Lower lobe of right lung (tissue), 2 donors: ENCODE measurements around the gene INPP5D. TPM values are rescaled to one million over a fixed set of nuclear protein-coding genes. Genes with fewer than 3 reads are reported as not detected.

Experiments used
- ATAC-seq, 2 donors: fragments of 200-7000 bp; cut with Tn5 transposase; one replicate each; pipeline ENCODE4 v1.9.1; 2020 to 2022; ENCODE audit warnings: mild to moderate bottlenecking in 2 of 2, moderate library complexity in 2 of 2
- DNase-seq: peaks from one replicate; pipeline ENCODE4 v3.0.0-alpha.2; 2020
- H3K27ac ChIP-seq: fragments of 200-600 bp; one replicate; pipeline ENCODE4 v1.8.0; 2022
- H3K27me3 ChIP-seq: fragments of 200-600 bp; one replicate; pipeline ENCODE4 v1.8.0; 2022; ENCODE audit warnings: low read depth
- H3K36me3 ChIP-seq: fragments of 200-600 bp; one replicate; pipeline ENCODE4 v1.8.0; 2022; ENCODE audit warnings: mild to moderate bottlenecking
- H3K4me1 ChIP-seq: fragments of 200-600 bp; one replicate; pipeline ENCODE4 v1.8.0; 2022
- H3K4me3 ChIP-seq: fragments of 200-600 bp; one replicate; pipeline ENCODE4 v1.8.0; 2022; ENCODE audit warnings: mild to moderate bottlenecking
- H3K9me3 ChIP-seq: fragments of 200-600 bp; one replicate; pipeline ENCODE4 v1.8.0; 2022
- intact Hi-C: fragments of 100-400 bp; cut with DNase I; formaldehyde crosslinking; loops from one replicate; pipeline ENCODE4 v1.11.0; 2022
- total RNA-seq: library from RNA; stranded (reverse); fragmentation: NEBNext Ultra II Directional; extraction: Animal tissue kit (Norgen Biotek cat#: 25700); gene quantifications from one replicate; pipeline ENCODE4 v1.2.1, GENCODE V29; 2021
- TF ChIP-seq, protein P1 (sequence below): fragments of 200-600 bp; IDR thresholded peaks from one replicate; pipeline ENCODE4 v1.8.0; 2022; ENCODE audit warnings: antibody characterized with exemption, mild to moderate bottlenecking
- donor health status: DM: no; HTN: yes; CAD: no; lungs with severe emphysema.

INPP5D gene
- total RNA-seq, 1 donor from 2014 or later = 32.0 TPM

GRCh38 chr2:233039846-233040530, 20.2 kb upstream of the INPP5D start:
- H3K36me3 ChIP-seq = no peaks in the 10 kb centered on the region
- no peak overlapping the region for H3K27ac ChIP-seq
- H3K4me3 ChIP-seq = no peak overlapping the region
- no peak for DNase-seq
- H3K4me1 ChIP-seq = no peaks in the 10 kb centered on the region
- H3K9me3 ChIP-seq = no peaks in the 10 kb centered on the region
- intact Hi-C loops = no loop called here
- TF ChIP-seq, protein P1, sequence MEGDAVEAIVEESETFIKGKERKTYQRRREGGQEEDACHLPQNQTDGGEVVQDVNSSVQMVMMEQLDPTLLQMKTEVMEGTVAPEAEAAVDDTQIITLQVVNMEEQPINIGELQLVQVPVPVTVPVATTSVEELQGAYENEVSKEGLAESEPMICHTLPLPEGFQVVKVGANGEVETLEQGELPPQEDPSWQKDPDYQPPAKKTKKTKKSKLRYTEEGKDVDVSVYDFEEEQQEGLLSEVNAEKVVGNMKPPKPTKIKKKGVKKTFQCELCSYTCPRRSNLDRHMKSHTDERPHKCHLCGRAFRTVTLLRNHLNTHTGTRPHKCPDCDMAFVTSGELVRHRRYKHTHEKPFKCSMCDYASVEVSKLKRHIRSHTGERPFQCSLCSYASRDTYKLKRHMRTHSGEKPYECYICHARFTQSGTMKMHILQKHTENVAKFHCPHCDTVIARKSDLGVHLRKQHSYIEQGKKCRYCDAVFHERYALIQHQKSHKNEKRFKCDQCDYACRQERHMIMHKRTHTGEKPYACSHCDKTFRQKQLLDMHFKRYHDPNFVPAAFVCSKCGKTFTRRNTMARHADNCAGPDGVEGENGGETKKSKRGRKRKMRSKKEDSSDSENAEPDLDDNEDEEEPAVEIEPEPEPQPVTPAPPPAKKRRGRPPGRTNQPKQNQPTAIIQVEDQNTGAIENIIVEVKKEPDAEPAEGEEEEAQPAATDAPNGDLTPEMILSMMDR = no peak
- H3K27me3 ChIP-seq = peaks cover 4% of the 10 kb centered on the region
- no peak for ATAC-seq

GRCh38 chr2:233040571-233040970, 19.6 kb upstream of the INPP5D start:
- TF ChIP-seq, protein P1 = no peak
- Histone ChIP-seq H3K9me3 (no peaks in the 10 kb centered on the region), H3K27me3 (peaks cover 4% of the 10 kb centered on the region), H3K36me3 (no peaks in the 10 kb centered on the region), H3K27ac (no peak overlapping the region), H3K4me1 (no peaks in the 10 kb centered on the region), H3K4me3 (no peak overlapping the region)
- intact Hi-C loops = no loop called here
- ATAC-seq (no peak), DNase-seq (no peak)

GRCh38 chr2:233041722-233042323, 18.3 kb upstream of the INPP5D start:
- TF ChIP-seq, protein P1 = no peak
- Histone ChIP-seq H3K36me3 (no peaks in the 10 kb centered on the region), H3K27me3 (peaks cover 4% of the 10 kb centered on the region), H3K9me3 (no peaks in the 10 kb centered on the region), H3K4me3 (no peak overlapping the region), H3K27ac (no peak overlapping the region), H3K4me1 (no peaks in the 10 kb centered on the region)
- ATAC-seq (no peak), DNase-seq (no peak)
- intact Hi-C loops = no loop called here

- ATAC-seq = no peak
- peaks cover 4% of the 10 kb centered on the region for H3K27me3 ChIP-seq
- intact Hi-C loops = no loop called here
- TF ChIP-seq, protein P1 = no peak
- no peak overlapping the region for H3K4me3 ChIP-seq
- no peaks in the 10 kb centered on the region for H3K4me1 ChIP-seq
- H3K36me3 ChIP-seq = no peaks in the 10 kb centered on the region
- H3K9me3 ChIP-seq = no peaks in the 10 kb centered on the region
- no peak for DNase-seq
- no peak overlapping the region for H3K27ac ChIP-seq
These were observed 17.6 kb upstream of the INPP5D start for GRCh38 chr2:233042549-233042948.

DNA sequence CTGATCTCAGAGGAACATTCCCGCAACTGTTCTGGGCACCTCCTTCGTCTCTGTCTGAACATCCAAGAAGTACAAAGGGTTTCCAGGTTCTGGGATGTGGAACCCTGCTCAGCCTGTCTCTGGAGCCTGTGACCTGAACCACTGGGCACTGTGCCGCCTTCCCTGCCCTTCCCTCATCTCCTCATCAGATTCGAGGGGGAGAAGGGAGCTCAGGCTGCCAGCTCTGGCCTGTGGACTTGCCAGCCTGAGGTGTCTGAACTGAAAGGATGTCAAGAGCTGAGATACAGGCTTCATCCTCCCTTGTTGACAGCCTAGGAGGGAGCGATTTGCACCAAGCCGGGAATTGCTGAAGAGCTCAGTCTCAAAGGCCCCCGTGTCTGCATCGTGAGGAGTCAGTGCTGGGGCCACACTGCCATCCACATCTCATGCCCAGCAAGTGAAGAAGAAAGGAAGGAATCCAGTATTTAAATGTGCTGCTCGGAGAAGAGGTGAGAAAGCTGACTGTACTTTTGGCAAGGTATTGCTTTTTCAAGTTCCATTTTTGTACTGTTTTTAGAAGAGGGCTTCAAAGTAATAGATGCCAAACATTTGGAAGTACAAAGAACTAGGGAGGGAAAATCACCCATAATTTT, 15.1 kb upstream of the INPP5D start:
- no peak for ATAC-seq
- no peak for DNase-seq
- no peaks in the 10 kb centered on the region for H3K36me3 ChIP-seq
- TF ChIP-seq, protein P1 = no peak
- H3K4me3 ChIP-seq = no peak overlapping the region
- H3K27ac ChIP-seq = no peak overlapping the region
- H3K9me3 ChIP-seq = no peaks in the 10 kb centered on the region
- H3K4me1 ChIP-seq = no peaks in the 10 kb centered on the region
- no peaks in the 10 kb centered on the region for H3K27me3 ChIP-seq
- intact Hi-C loops = no loop called here
